Middle frontal gyrus (tissue), 1 donor: ENCODE data around the gene SLC9A4.

Source experiments
- DNase-seq: peaks from one replicate; pipeline ENCODE4 v3.0.0-alpha.2; 2015; ENCODE audit warnings: low spot score; ENCODE audit errors: extremely low spot score

The SLC9A4 gene

DNA sequence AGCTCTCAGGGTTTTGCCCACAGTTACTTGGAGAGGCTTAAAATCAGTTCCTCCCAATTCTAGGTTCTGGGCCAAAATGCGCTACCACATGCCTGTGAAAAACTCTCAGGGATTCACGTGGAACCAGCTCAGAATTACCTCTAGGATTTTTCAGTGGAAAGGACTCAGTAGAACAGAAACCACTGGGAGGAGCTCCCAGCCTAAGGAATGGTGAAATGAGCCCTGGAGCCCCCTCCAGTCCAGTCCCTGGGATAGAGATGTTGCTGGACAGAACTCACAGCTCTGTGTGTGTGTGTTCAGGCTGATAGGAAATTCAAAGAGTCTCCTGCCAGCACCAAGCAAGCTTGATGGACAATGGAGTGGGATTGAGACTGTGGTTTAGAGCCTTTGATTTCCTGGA, 21.1 kb upstream of the SLC9A4 start:
- DNase-seq, result no peak

DNA sequence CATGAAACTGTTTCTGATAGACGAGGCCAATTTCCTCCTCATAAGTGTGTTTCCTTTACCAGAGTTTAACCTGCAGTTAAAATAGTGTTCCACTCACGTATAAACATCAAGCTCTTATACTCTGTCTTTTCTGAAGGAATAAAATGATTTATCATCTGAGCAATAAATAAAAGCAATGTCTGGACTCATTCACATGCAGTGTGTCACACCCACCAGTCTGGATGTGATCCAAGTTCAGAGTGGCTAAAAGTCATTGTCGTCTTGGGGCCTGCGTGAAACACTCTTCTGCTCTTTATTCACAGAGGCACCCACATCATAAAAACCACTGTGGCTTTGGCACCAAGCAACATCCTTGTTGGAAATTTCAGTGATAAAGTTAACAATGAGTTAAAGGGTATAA, 19.5 kb upstream of the SLC9A4 start:
- no peak for DNase-seq

DNA sequence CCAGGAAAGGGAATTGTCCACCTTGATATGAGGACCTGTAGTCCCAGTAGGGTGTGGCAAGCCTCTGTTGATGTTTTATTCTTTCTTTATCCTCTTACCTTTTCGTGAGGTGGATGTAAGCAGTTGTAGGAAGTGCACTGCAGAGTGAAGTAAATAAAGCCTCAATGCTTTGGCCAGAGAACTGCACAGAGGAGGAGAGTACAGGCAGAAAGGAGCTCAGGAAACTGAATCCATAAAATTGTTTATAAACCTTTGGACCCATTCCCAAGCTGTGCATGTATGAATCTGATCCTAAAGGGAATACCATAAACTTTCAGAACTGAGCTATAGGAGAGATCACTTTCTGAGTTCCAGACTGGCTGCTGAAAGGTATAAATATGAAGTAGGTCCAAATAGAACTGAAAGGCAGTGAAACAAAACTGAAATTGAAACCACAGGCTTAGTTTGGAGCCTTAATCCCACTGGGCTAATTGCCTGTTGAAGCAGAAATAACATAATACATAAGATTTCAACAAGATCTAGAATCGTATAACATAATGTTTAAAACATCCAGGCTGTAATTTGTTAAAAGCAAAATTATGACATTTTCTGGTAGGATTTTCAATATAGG, 17.9 kb upstream of the SLC9A4 start:
- DNase-seq, result no peak

DNA sequence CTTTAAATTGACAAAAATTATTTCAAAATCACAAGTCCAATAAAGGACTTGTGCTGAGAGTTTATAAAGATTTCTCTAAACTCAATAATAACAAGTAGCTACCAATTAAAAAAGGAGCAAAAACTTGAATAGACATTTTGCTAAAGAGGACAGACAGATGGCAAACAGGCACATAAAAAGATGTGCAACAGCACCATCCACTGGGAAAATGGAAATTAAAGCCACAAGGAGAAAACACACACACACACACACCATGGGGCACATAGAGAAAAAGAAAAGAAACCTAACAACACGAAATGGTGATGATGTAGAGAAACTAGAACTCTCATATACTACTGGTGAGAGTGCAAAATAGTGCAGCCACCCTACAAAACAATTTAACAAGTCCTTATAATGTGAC, 12.6 kb upstream of the SLC9A4 start:
- no peak for DNase-seq

DNA sequence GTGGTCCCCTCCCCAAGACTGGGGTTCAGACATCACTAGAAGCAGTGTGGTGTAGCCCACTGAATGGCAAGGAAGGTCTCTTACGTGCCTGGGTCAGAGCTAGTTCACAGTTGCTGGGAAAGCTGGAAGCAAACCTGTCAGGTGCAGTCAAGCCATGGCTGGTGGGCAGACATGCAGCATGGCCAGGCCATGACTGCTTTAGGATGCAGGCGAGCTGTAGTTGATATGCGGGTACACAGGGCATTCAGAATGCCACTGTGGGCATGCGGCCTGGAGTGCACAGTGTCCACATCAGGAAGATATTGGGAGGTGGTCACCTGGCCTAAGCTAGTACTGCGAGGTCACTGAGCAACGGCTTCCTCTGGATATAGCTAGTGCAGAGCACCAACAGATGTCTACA, 11.8 kb upstream of the SLC9A4 start:
- DNase-seq, result no peak

DNA sequence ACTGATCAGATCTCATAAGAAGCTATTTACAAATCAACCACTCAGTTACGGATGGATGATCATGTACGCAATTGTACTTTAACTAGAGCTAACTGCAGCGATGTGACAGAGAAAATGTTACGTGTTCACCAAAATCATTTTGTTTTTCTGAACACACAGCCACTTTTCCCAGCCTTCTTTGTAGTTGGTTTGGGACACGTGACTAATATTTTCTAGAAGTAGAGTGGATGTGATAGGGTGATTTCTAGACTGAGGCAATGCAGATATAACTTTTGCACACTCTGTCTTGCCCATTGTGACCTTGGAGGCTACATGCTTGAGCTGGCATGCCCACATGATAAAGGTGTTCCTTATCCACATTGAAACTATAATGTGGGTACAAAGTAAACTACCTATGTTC, 9.9 kb upstream of the SLC9A4 start:
- DNase-seq, result no peak

DNA sequence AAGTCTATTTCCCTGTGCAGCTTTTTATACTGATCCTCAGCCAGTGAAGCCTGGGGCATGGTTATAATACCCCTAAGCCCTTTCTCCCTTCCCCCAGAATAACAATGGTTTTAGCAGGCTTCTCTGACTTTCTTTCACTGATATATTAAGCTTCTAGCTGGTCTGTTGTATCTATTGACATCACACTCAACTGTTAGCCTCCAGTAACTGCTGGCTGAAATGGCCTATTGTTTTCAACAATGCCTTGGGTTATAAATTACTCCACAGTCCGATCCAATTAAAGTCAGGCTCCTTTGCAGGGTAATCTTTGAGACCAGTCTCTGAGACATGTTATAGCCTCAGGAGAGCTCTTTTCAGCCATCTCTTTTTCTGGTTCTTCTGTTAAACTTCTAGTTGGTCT, 2.9 kb upstream of the SLC9A4 start:
- no peak for DNase-seq

DNA sequence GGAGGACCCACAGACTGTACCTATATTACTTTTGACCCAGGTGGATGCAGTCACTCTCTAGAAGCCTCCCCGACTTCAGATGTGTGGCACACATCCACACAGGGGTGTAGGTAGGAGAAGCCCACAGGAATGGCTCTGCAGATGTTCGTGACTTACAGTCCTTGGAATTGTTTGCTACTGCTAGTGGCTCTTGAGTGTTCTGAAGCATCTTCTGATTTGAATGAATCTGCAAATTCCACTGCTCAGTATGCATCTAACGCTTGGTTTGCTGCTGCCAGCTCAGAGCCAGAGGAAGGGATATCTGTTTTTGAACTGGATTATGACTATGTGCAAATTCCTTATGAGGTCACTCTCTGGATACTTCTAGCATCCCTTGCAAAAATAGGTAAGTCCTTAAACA, 605 bp downstream of the SLC9A4 start:
- DNase-seq, result no peak

DNA sequence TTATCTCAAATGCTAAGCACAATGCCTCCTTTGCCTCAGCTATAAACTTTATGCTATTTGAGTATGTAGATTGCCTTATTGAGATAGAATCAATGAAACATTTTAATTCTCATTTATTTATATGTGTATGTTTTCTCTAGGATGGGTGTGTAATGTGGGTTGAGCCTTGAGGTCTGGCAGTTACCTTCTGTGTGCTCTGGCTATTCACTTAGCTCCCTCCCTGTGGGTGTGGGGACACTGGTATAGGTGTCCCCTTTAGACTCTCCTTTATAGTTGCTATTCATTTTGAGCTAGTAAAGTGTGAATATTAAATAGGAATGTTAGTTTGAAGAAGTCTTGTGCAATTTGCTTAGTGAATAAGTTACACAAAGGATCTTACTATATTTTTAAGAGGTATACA, 1.8 kb downstream of the SLC9A4 start:
- DNase-seq, result no peak

DNA sequence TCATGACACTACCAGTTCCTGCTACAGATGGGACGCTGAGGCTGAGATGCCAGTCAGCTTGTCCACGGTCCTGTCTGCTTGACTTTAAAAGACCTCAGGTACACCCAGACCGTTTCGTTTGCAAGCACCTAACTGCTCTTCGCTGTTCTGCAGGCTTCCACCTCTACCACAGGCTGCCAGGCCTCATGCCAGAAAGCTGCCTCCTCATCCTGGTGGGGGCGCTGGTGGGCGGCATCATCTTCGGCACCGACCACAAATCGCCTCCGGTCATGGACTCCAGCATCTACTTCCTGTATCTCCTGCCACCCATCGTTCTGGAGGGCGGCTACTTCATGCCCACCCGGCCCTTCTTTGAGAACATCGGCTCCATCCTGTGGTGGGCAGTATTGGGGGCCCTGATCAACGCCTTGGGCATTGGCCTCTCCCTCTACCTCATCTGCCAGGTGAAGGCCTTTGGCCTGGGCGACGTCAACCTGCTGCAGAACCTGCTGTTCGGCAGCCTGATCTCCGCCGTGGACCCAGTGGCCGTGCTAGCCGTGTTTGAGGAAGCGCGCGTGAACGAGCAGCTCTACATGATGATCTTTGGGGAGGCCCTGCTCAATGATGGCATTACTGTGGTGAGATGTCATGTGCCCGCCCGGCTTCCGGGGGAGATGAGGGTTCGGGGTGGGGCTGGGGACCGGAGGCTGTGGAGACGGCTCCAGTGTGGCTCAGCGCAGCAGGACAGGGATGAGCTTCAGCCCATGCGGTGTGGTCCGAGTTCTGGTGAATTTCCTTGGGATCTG, 5.9 kb downstream of the SLC9A4 start:
- DNase-seq, result no peak

DNA sequence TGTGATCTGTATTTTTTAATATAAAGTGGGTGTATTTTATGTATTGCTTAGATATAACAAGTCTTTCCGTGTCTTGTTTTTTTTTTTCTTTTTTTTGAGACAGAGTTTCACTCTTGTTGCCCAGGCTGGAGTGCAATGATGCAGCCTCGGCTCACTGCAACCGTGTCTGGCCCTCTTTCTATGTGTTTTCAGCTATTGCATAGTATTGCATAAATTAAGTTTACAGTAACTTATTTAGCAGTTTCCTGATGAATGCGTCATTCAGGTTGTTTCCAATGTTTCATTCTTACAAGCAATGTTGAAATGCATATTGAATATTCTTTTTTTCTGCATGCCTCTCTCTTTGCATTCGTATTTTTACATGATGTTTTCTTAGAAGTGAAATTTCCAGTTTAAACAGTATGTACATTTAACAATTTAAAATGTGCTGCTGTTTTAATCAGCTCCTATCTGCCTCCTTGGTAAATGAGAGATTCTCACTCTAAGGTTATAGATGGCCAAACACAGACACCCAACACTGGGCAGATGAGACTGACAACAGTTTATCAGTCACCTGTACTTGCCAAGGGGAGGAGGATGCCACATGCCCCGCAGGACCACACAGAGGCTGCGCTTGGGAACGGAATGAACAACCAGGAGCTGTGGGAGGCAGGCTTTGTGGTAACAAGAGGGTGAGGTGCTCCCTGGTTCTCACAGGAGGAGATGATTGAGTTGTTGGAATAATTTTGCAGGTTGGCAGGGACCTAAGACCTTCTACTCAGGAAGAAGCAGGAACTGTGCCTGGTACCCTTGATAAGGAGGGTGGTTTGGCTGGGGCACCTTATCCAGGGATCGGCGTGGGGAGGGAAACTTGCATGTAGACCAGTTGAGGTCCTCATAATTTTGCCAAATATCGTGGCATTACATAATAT, 7.5 kb downstream of the SLC9A4 start:
- DNase-seq, result no peak

DNA sequence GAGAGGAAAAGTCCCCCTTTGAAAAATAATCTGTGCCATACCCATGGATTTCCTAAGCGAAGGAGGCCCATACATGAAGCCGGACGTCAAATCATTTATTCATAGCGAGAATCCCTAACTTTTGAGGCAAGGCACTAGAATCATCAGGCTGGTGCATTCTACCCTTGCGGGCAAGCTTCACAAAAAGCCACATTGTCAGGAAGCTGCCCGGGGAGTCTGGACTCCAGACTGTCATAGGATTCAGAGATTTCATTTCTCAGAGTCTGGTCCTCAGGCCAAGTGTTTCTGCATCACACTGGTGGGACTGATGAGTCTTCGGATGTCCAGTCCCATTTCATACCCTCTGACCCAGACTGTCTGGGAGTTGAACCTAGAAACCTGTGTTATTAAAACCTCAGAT, 8.9 kb downstream of the SLC9A4 start:
- DNase-seq, result no peak

DNA sequence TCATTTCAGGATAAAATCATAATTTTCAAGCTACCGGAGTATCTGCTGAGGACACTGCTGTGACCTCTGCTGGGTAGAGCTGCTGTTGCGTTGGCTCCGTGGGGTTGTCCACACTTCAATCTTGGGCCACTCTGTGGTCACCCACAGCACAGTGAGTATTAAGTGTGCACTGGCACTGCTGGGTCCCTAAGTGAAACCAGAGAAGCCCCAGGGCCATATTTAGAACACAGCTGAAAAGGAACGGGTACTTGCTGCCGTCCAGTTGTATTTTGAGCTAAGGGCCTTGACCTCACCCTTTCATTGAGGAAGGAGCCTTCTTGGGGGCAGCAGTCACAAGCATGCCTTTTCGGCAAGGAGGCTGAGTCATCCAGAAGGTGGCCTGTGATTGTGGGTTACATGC, 10.1 kb downstream of the SLC9A4 start:
- no peak for DNase-seq

DNA sequence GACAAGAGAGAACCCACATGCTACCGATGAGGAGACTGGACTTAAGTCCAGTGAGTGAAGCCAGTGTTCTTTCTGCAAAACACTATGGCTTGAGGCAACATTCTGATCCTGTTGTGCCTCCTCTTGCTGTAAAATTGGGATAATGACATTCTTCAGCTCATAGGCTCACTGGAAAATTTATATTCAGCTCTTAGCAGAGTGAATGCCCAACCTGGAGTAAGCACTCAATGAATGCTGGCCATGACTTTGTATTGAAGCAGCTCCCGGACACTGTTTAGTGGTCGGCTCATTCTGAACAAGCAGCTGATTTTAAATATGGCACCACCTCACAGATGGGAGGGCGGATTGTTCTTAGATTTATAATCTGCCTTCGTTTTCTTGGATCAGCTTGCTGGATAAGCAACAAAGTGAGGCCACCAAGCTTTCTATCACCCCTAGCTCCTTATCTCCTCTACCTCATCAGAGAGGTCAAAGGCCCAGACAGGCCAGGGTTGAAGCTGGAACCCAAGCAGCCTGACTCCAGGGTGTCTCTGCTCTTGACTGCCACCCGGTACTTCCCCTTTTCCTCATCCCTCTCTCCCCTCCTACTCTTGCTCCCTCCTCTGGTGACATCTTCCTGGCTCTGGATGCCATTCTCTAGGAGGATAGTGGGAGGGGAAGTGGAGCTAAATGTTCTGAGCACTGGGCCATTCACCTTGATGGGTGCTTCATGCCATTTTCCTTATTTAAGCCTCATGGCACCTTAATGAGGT, 11.5 kb downstream of the SLC9A4 start:
- DNase-seq, result no peak

DNA sequence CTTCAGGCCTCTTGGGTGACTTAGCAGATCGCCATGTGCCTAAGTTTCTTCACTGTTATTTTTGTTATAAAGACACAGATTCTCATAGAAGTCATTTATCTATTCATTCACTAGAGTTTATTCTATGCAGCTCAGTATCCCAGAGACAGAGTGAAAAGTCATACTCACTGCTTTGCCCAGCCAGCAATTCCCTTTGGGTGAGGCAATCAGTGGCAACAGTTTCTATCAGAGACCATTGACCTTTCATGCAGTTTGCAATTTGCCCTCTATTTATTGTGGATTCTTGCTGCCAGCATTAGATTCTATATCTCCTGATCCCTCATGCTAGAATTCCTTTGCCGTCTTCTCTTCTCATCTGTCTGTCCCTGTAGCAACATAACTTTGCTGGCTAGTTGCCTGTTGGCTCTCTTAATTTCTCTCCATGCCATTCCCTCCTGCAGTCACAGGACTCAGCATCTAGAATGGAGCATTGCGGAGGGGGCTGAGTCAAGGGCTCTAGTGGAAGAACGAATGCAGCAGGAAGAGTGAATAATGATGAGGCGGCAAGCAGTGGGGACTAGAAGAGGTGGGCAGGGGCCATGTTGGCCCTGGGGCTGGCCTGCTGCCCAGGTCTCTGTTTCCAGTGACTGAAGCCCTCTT, 12.2 kb downstream of the SLC9A4 start:
- no peak for DNase-seq

DNA sequence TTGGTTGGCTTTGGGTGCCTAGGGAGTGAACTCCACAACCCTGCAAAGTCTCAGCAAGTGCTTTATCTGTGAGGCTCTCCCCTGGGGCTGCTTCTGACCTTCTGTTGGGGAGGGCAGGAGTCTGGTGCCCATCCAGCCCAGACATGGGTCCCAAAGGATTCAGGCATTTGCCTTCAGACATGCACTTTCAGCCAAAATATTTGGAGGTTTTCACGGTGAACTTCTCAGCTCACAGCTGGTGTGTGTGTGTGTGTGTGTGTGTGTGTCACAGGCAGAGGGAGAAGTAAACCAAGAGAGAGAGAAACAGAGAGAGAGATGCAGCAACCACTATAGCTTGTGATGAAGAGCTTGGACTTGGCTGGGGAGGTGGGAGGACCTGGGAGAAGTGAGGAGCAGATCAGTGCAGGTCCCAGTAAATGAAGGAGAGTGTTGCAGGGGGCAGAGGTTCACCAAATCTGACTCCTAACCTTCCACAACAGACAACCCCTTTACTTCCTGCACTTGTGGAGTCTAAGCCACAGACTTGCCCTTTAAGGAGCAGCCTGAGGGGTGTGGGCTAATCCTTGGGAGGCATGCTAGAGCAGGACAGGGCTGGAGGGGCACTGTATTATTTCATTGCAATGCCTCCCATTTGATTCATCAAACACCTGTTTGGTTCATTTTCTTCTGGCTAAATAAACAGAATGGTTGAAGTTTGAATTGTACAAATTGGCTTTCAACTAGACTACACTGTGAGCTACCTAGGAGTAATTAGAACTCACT, 14.1 kb downstream of the SLC9A4 start:
- DNase-seq, result no peak

DNA sequence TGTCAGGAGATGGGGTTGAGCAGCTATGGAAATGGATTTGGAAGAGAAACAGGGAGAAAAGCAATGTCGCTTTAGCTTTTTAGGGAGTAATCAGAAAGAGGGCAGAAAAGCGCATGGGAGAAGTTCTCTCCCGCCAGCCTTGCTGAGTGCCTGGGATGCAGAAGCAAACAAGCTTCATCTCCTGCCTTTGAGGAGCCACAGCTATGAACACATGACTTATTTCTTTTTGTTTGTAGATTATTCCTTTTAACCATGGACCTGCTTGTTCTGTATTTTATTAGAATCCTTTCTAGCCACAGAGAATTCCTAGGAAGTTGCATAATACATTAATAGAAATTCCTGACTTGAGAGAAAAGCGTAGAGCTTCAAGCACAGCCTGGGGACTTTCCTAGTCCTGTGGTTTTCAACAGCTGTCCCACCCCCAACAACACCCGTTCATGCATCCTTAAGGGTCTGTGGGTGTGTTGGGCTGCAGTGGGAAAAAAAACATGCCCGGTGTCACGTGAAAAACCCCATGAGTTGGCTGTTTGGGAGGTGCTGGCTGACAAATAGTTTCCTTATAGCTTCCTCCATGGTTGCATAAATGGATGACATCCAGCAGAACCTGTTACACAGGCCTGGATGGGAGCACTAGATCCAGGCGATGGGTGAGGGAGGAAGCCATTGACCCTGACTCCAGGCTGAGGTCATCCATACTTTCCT, 14.9 kb downstream of the SLC9A4 start:
- DNase-seq, result no peak

DNA sequence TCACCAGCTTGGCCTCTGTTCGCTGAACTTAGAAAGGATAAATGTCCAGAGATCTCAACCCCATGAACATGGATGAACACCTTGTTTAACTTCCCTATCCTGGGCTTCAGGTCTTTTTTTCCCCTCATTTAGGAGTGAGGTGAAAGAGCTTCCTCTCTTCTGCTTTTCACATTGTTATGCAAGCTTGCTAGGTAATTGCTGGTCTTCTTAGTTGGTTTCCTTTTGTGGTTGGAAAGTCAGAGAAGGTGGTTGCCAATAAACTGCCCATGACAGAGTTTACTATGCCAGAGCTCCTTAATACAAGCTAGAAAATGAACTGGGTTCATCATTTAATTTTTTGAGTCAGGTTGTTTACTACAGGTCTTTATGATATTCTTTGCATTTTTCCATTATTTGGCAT, 16.6 kb downstream of the SLC9A4 start:
- no peak for DNase-seq

DNA sequence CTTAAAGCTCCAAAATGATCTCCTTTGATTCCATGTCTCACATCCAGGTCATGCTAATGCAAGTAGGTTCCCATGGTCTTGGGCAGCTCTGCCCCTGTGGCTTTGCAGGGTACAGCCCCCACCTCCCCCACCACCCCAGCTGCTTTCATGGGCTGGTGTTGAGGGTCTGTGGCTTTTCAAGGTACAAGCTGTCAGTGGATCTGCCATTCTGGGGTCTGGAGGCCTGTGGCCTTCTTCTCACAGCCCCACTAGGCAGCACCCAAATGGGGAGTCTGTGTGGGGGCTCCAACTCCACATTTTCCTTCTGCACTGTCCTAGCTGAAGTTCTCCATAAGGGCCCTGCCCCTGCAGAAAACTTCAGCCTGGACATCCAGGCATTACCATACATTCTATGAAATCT, 19.0 kb downstream of the SLC9A4 start:
- DNase-seq, result no peak

DNA sequence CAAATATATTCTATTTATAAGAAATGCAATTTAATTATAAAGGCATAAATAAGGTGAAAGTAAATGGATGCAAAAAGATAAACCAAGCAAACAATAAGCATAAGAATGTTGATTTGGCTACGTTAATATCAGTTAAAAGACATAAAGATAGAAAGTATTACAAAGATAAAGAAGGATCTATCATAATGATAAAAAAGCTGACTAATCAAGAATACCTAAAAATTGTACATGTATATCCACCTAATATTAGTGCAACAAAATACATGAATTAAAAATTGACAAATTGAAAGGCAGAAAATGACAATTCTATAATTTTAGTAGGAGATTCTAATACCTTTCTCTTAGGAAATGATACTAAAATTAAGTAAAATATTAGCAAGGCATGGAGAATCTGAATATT, 21.5 kb downstream of the SLC9A4 start:
- no peak for DNase-seq
